BJ (cell line): ENCODE measurements around the gene SLC51B. TPM values are rescaled to one million over a fixed set of nuclear protein-coding genes. Genes with fewer than 3 reads are reported as not detected.

Experiments used
- CTCF ChIA-PET: fragments of 350-600 bp; formaldehyde crosslinking; extraction: SDS; loops from one replicate; lab custom pipeline; 2021; ENCODE audit warnings: antibody characterized with exemption, inconsistent platforms; lab: Yijun Ruan, JAX
- POLR2A ChIA-PET: fragments of 300-600 bp; sonication (Branson Sonifier 250); formaldehyde crosslinking; extraction: SDS; loops from one replicate; lab custom pipeline; 2021; ENCODE audit warnings: antibody characterized with exemption; lab: Charles Lee
- DNase-seq: peaks from one replicate; pipeline ENCODE4 v3.0.0-alpha.2; 2011; ENCODE audit warnings: low read depth
- H3K27me3 ChIP-seq: 2 replicates; pipeline ENCODE4 v1.6.0; 2011; ENCODE audit warnings: low read length; ENCODE audit not compliant: control insufficient read depth, insufficient read depth
- H3K36me3 ChIP-seq: 2 replicates; pipeline ENCODE4 v1.5.1; 2011; ENCODE audit warnings: low read length; ENCODE audit not compliant: control insufficient read depth, insufficient read depth
- H3K4me3 ChIP-seq: 2 replicates; pipeline ENCODE4 v1.5.1; 2011; ENCODE audit warnings: low read depth, mild to moderate bottlenecking, control low read depth, low read length
- polyA plus RNA-seq: library from polyadenylated mRNA; depleted of rRNA; stranded (reverse); fragments of >200 nt; gene quantifications from 2 replicates; pipeline ENCODE4 v1.2.3, GENCODE V29; 2011
- TF ChIP-seq, protein P1 (sequence below): IDR thresholded peaks from 2 replicates; pipeline ENCODE4 v1.5.1; 2011; ENCODE audit warnings: low read depth, mild to moderate bottlenecking, control low read depth, inconsistent platforms, low read length, moderate library complexity; ENCODE audit not compliant: insufficient read depth

SLC51B gene
- polyA plus RNA-seq, 1 experiment, result not detected

GRCh38 chr15:65081758-65082157 lies 36.6 kb downstream of the SLC51B start:
- Histone ChIP-seq H3K4me3 (no peak overlapping the region), H3K27me3 (peaks cover 17% of the 10 kb centered on the region), H3K36me3 (no peaks in the 10 kb centered on the region)
- POLR2A ChIA-PET, result no interaction called here
- TF ChIP-seq, protein P1, sequence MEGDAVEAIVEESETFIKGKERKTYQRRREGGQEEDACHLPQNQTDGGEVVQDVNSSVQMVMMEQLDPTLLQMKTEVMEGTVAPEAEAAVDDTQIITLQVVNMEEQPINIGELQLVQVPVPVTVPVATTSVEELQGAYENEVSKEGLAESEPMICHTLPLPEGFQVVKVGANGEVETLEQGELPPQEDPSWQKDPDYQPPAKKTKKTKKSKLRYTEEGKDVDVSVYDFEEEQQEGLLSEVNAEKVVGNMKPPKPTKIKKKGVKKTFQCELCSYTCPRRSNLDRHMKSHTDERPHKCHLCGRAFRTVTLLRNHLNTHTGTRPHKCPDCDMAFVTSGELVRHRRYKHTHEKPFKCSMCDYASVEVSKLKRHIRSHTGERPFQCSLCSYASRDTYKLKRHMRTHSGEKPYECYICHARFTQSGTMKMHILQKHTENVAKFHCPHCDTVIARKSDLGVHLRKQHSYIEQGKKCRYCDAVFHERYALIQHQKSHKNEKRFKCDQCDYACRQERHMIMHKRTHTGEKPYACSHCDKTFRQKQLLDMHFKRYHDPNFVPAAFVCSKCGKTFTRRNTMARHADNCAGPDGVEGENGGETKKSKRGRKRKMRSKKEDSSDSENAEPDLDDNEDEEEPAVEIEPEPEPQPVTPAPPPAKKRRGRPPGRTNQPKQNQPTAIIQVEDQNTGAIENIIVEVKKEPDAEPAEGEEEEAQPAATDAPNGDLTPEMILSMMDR, result no peak
- CTCF ChIA-PET, result interaction anchor here (1.2 to 13.4 kb wide), 6 partner anchors 14 to 350 kb away, joined by 4 to 301 read pairs (median 13); partner anchors contain the start of gene RASL12
- DNase-seq, result no peak

DNA sequence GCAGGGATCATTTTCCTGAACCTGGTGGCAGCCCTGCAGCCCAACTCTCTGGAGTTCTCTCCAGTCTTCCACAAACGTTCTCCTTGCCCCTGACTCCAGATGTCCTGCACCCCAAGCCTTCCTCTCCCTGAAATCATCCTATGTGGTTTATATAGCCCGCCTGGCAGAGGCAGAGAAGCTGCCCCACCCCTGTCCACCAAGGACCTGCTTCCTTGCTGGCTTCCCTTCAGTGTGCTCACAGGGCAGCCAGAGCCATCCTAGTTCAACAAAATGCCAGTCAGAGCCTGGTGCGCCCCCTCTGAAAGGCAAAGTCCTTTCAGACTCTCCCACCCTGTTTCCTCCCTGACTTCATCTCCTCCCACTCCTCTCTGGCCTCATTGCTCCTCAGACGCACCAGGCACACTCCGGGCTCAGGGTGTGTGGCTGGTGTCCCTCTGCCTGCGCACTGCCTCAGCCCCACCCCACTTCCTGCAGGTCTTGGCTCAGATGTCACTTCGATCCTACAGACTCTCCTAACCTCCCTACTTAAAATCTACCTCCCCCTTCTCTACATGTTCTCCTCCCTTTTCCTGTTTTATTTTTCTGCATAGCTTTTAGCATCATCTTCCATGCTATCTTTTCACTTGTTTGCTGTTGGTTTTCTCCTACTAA lies 37.2 kb downstream of the SLC51B start:
- Histone ChIP-seq H3K4me3 (no peak overlapping the region), H3K36me3 (no peaks in the 10 kb centered on the region), H3K27me3 (peaks cover 17% of the 10 kb centered on the region)
- DNase-seq, result no peak
- ChIA-PET POLR2A (no interaction called here), CTCF (interaction anchor here (0.6 to 13.4 kb wide), 7 partner anchors 10 to 351 kb away, joined by 3 to 301 read pairs (median 5); no protein-coding TSS in a partner anchor)
- TF ChIP-seq, protein P1, result no peak

DNA sequence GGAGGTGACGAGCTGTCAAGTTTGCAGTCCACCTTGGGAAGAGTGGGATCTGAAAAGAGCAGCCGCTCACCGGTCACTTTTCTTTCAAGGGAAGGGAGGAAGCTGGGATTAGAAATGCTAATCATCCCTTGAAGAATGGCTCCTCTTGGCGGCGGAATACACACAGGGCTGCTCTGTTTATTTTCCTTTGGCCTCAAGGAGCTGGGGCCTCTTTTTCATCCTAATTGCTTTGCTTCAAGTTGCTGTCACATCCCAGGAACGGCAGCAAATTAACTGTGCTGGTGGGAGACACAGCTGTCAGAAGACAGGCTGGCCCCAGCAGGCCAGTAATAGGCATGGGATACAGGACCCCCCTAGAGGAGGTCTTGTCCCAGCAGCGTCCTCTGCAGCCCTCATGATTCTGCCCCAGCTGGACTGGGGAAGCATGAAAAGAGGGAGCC lies 38.1 kb downstream of the SLC51B start:
- no peaks in the 10 kb centered on the region for H3K36me3 ChIP-seq
- ChIA-PET POLR2A (no interaction called here), CTCF (interaction anchor here (0.6 to 13.4 kb wide), 6 partner anchors 11 to 85 kb away, joined by 3 to 301 read pairs (median 5); no protein-coding TSS in a partner anchor)
- DNase-seq, result no peak
- TF ChIP-seq, protein P1, result peak; percentile 30; the same call in 1 of the 2 replicates
- peaks cover 16% of the 10 kb centered on the region for H3K27me3 ChIP-seq
- no peak overlapping the region for H3K4me3 ChIP-seq

DNA sequence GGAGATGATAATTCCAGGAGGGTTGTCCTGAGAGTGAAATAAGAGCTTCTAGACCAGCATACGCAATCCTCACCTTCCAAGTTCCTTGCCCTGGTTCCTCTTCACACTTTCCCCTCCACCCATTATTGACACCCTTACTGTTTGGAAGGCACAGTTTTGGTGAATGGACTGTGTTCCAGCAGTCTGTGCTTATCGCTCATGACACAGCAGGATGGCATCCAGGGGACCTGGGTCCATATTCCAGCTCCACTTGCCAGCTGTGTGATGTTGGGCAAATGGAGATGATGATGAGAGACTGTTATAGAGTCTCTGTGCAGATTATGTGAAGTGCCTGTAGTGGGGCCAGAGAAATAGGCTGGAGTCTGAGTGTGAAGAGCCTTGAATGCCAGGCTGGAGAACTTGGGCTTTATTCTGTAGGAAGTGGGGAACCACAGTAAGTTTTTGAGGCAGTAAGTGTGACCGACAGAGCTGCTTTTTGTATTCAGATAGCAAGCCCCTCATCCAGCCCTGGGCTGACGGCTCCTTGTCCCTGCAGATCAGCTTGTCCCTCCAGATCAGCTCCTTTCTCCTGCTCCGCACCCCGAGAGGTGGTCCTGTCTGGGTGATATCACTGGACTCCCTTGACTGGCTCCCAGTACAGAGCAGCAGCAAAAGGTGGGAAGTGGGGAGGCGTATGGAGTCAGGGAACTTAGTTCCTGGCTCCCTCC lies 39.5 kb downstream of the SLC51B start:
- no peak for DNase-seq

More for the DNA sequence above, 39.5 kb downstream of the SLC51B start:
- CTCF ChIA-PET, result interaction anchor here (1.2 to 13.4 kb wide), 5 partner anchors 9 to 51 kb away, joined by 4 to 301 read pairs (median 21); partner anchors contain the start of gene KBTBD13
- POLR2A ChIA-PET, result no interaction called here
- Histone ChIP-seq H3K27me3 (peaks cover 10% of the 10 kb centered on the region), H3K4me3 (no peak overlapping the region), H3K36me3 (no peaks in the 10 kb centered on the region)
- TF ChIP-seq, protein P1, result no peak
